ENCODE results near the gene FKBP10.

GRCh38 chr17:41801374-41802271, 11.2 kb upstream of the FKBP10 start:
- no peak for TF ChIP-seq GABPA (IDR thresholded peaks at IDR 0.05; ENCODE audit: low read depth)
- TF ChIP-seq CTCF (IDR thresholded peaks at IDR 0.05; ENCODE audit: insufficient read depth, low read length) = peak; percentile 92
- no peak for TF ChIP-seq POLR2AphosphoS5 (IDR thresholded peaks at IDR 0.05; ENCODE audit: low read depth)
- no peak for TF ChIP-seq REST (IDR thresholded peaks at IDR 0.05; ENCODE audit: insufficient replicate concordance, low read depth)
